K562 (cell line): ENCODE results near the gene KCNK1. TPM values are rescaled to one million over a fixed set of nuclear protein-coding genes. Genes with fewer than 3 reads are reported as not detected.
A peak's percentile ranks its signal among the peaks of the same experiment; 100 is the strongest.

ENCODE experiments used
- E2F4 ChIP-seq: sonication (generic); formaldehyde crosslinking; IDR thresholded peaks from 2 replicates; pipeline ENCODE4 v1.8.0; 2022; ENCODE audit warnings: mild to moderate bottlenecking, low read depth, missing genetic modification reagents
- FOXK1 ChIP-seq: sonication (generic); formaldehyde crosslinking; IDR thresholded peaks from 2 replicates; pipeline ENCODE4 v1.8.0; 2022; ENCODE audit warnings: missing genetic modification reagents, mild to moderate bottlenecking, borderline replicate concordance
- GABPA ChIP-seq: fragments of 200-800 bp; sonication (Bioruptor generic); conservative IDR thresholded peaks from 2 replicates; pipeline ENCODE4 v1.6.1; 2016; ENCODE audit warnings: low read depth, missing genetic modification characterization, missing compliant biosample characterization
- HDAC6 ChIP-seq: IDR thresholded peaks from 2 replicates; pipeline ENCODE4 v1.6.1; 2012; ENCODE audit warnings: low read depth, mild to moderate bottlenecking, control low read depth, inconsistent platforms, low read length, moderate library complexity
- MGA ChIP-seq: fragments of 450-650 bp; IDR thresholded peaks from 2 replicates; pipeline ENCODE4 v1.6.1; 2016; ENCODE audit warnings: mild to moderate bottlenecking, moderate library complexity
- MLLT1 ChIP-seq, 2 experiments: fragments of 450-650 bp; IDR thresholded peaks; 2 replicates each; pipeline ENCODE4 v1.6.1; 2016
- NRF1 ChIP-seq, 2 experiments: fragments of 450-650 bp; IDR thresholded peaks in 1 of 2; conservative IDR thresholded peaks in 1 of 2; 2 replicates each; pipeline ENCODE4 v1.6.1; 2014; ENCODE audit warnings: mild to moderate bottlenecking in 2 of 2
- PHF8 ChIP-seq: fragments of 200-600 bp; sonication (generic); IDR thresholded peaks from 2 replicates; pipeline ENCODE4 v1.6.1; 2012; ENCODE audit warnings: mixed run types, mild to moderate bottlenecking, inconsistent platforms, low read length, moderate library complexity, borderline replicate concordance
- RBFOX2 ChIP-seq: fragments of 200-400 bp; formaldehyde crosslinking; IDR thresholded peaks from 2 replicates; pipeline ENCODE4 v1.6.1; 2017; ENCODE audit warnings: low read depth, mild to moderate bottlenecking, low read length, moderate library complexity
- ZKSCAN1 ChIP-seq: fragments of 150-350 bp; IDR thresholded peaks from 2 replicates; pipeline ENCODE4 v1.6.1; 2016; ENCODE audit warnings: low read depth, low read length
- polyA plus RNA-seq, 8 experiments: library from polyadenylated mRNA; depleted of rRNA in 4 of 8; stranded (reverse) in 5 of 8; unstranded in 3 of 8; fragments of >200 nt; fragmentation: Nextera tagmentation in 2 of 8; fragmentation: Illumina TruSeq in 1 of 8; extraction: Ambion mirVana in 2 of 8; extraction: Trizol in 1 of 8; gene quantifications; 2 replicates each; pipeline versions ENCODE4 v1.2.1 to v1.2.3, GENCODE V29; 2011 to 2014; ENCODE audit warnings: inconsistent platforms in 1 of 8, missing spikeins in 1 of 8
- total RNA-seq, 7 experiments: library from RNA; depleted of rRNA in 6 of 7; stranded (reverse); fragments of >200 nt in 6 of 7; fragmentation: Illumina TruSeq in 2 of 7; extraction: Trizol in 2 of 7; gene quantifications; 2 replicates each; pipeline versions ENCODE4 v1.2.1 to v1.2.3, GENCODE V29; 2011 to 2021; ENCODE audit warnings: low replicate concordance in 1 of 7

KCNK1 gene
- total and polyA plus RNA-seq, 9 of the 15 experiments (the other 6 are each of a cell fraction or from before 2014, with no cell fraction given): 3.1 to 22.7 (median 6.0) TPM

GRCh38 chr1:233614173-233614742 is 352 bp downstream of the KCNK1 start (continued):
- TF ChIP-seq FOXK1 (CRISPR knock-in tag) (0 out of 2 replicates have a peak, but pooled peaks have one; percentile 34), MLLT1 (IDR thresholded peaks at IDR 0.05) (peak in 1 of 2 experiments; percentile 47; a peak in 1 of 4 replicates), ZKSCAN1 (no peak), PHF8 (peak; percentile 68; the same call in 1 of the 2 replicates), RBFOX2 (peak; percentile 70; the same call in 1 of the 2 replicates), HDAC6 (0 out of 2 replicates have a peak, but pooled peaks have one; percentile 66), NRF1 (conservative IDR thresholded peaks at IDR 0.05 in 1 of 2, IDR thresholded peaks at IDR 0.05 in 1 of 2) (peak; percentile 76 to 83), MGA (peak; percentile 35; the same call in 1 of the 2 replicates), E2F4 (CRISPR knock-in tag) (0 out of 2 replicates have a peak, but pooled peaks have one; percentile 18), GABPA (tag) (0 out of 2 replicates have a peak, but pooled peaks have one; percentile 3)
